Measurements from ENCODE around the gene TM4SF1. TPM values are rescaled to one million over a fixed set of nuclear protein-coding genes. Genes with fewer than 3 reads are reported as not detected.

TM4SF1 gene
- total and polyA plus RNA-seq, 2 donors (not counting 3 experiments of a cell fraction or from before 2014, with no cell fraction given) = 559 to 1,407 TPM

GRCh38 chr3:149356630-149357029 lies 20.8 kb downstream of the TM4SF1 start:
- H3K4me2 ChIP-seq (ENCODE audit: insufficient read depth, low read length) = no peak overlapping the region
- no peaks in the 10 kb centered on the region for H3K9me3 ChIP-seq (replicated peaks; ENCODE audit: control insufficient read depth, insufficient read depth, low read length)
- no TSS peak for BruUV-seq (replicated peaks)
- no peaks in the 10 kb centered on the region for H3K79me2 ChIP-seq (ENCODE audit: control insufficient read depth, insufficient read depth, low read length)
- no peaks in the 10 kb centered on the region for H3K36me3 ChIP-seq (ENCODE audit: control insufficient read depth in 2 of 2, extremely low read depth in 1 of 2, insufficient read depth in 2 of 2, low read length in 2 of 2)
- DNase-seq (ENCODE audit: low read depth, low spot score) (no peak), FAIRE-seq (no peak)
- dilution Hi-C loops (cut with MboI; ENCODE audit: extremely low pct_ligation_motif_present, low sequenced_read_pairs) (no loop called here), intact Hi-C loops (cut with micrococcal nuclease) (no loop called here)
- ChIA-PET CTCF (interaction anchor here (1.0 to 3.2 kb wide), 6 partner anchors 8 to 236 kb away, joined by 3 to 14 read pairs (median 6); no protein-coding TSS in a partner anchor), POLR2A (interaction anchor here (1.4 to 1.5 kb wide), 2 partner anchors 10 to 14 kb away, joined by 6 read pairs; no protein-coding TSS in a partner anchor)
- H2AFZ ChIP-seq (ENCODE audit: low read depth, low read length) = no peak overlapping the region
- no peaks in the 10 kb centered on the region for H3K27me3 ChIP-seq (ENCODE audit: control insufficient read depth in 2 of 2, insufficient read depth in 2 of 2, low read length in 2 of 2)
- no peaks in the 10 kb centered on the region for H4K20me1 ChIP-seq (replicated peaks; ENCODE audit: control insufficient read depth, extremely low read depth, insufficient read depth, low read length)
- no peaks in the 10 kb centered on the region for H3K9me1 ChIP-seq (replicated peaks; ENCODE audit: control insufficient read depth, extremely low read depth, insufficient read depth, low read length)
- no peak overlapping the region for H3K27ac ChIP-seq (ENCODE audit: insufficient read depth, low read depth, low read length)
- H3K4me3 ChIP-seq (replicated peaks in 1 of 3; ENCODE audit: insufficient read depth in 1 of 3, low read depth in 1 of 3, low read length in 3 of 3) = no peak overlapping the region
- no peak overlapping the region for H3K9ac ChIP-seq (replicated peaks; ENCODE audit: extremely low read depth, insufficient read depth, low read length)
- H3K4me1 ChIP-seq (ENCODE audit: control insufficient read depth, extremely low read depth, insufficient read depth, low read length) = peaks cover 12% of the 10 kb centered on the region
- TF ChIP-seq EZH2 (IDR thresholded peaks at IDR 0.05; ENCODE audit: borderline replicate concordance, low read depth, low read length, severe bottlenecking) (no peak), FOS (IDR thresholded peaks at IDR 0.05; ENCODE audit: borderline replicate concordance, insufficient read depth, low read length) (no peak), MAX (IDR thresholded peaks at IDR 0.05; ENCODE audit: insufficient read depth, insufficient read length) (no peak)

- Histone ChIP-seq H3K79me2 (ENCODE audit: control insufficient read depth, insufficient read depth, low read length) (no peaks in the 10 kb centered on the region), H3K9ac (replicated peaks; ENCODE audit: extremely low read depth, insufficient read depth, low read length) (no peak overlapping the region), H3K9me3 (replicated peaks; ENCODE audit: control insufficient read depth, insufficient read depth, low read length) (no peaks in the 10 kb centered on the region), H4K20me1 (replicated peaks; ENCODE audit: control insufficient read depth, extremely low read depth, insufficient read depth, low read length) (no peaks in the 10 kb centered on the region), H3K27me3 (ENCODE audit: control insufficient read depth in 2 of 2, insufficient read depth in 2 of 2, low read length in 2 of 2) (no peaks in the 10 kb centered on the region), H2AFZ (ENCODE audit: low read depth, low read length) (no peak overlapping the region), H3K27ac (ENCODE audit: insufficient read depth, low read depth, low read length) (no peak overlapping the region), H3K4me2 (ENCODE audit: insufficient read depth, low read length) (no peak overlapping the region), H3K36me3 (ENCODE audit: control insufficient read depth in 2 of 2, extremely low read depth in 1 of 2, insufficient read depth in 2 of 2, low read length in 2 of 2) (no peaks in the 10 kb centered on the region), H3K4me3 (replicated peaks in 1 of 3; ENCODE audit: insufficient read depth in 1 of 3, low read depth in 1 of 3, low read length in 3 of 3) (no peak overlapping the region), H3K4me1 (ENCODE audit: control insufficient read depth, extremely low read depth, insufficient read depth, low read length) (peaks cover 12% of the 10 kb centered on the region), H3K9me1 (replicated peaks; ENCODE audit: control insufficient read depth, extremely low read depth, insufficient read depth, low read length) (no peaks in the 10 kb centered on the region)
- TF ChIP-seq MAX (IDR thresholded peaks at IDR 0.05; ENCODE audit: insufficient read depth, insufficient read length) (no peak), CTCF (IDR thresholded peaks at IDR 0.05; ENCODE audit: extremely low read depth in 1 of 2, insufficient read depth in 1 of 2, low read depth in 1 of 2, low read length in 2 of 2) (no peak), EZH2 (IDR thresholded peaks at IDR 0.05; ENCODE audit: borderline replicate concordance, low read depth, low read length, severe bottlenecking) (no peak), GATA2 (IDR thresholded peaks at IDR 0.05; ENCODE audit: insufficient read depth, insufficient read length, low read depth, low read length) (no peak), JUN (IDR thresholded peaks at IDR 0.05; ENCODE audit: borderline replicate concordance, insufficient read depth, insufficient read length, low read depth) (no peak), POLR2AphosphoS5 (IDR thresholded peaks at IDR 0.05; ENCODE audit: insufficient read depth, low read depth, low read length) (no peak), POLR2A (IDR thresholded peaks at IDR 0.05; ENCODE audit: low read depth, low read length) (no peak), FOS (IDR thresholded peaks at IDR 0.05; ENCODE audit: borderline replicate concordance, insufficient read depth, low read length) (no peak), MYC (IDR thresholded peaks at IDR 0.05; ENCODE audit: low read depth, low read length) (no peak)
- no TSS peak for BruUV-seq (replicated peaks)
- dilution Hi-C loops (cut with MboI; ENCODE audit: extremely low pct_ligation_motif_present, low sequenced_read_pairs) (no loop called here), intact Hi-C loops (cut with micrococcal nuclease) (no loop called here)
- DNase-seq (ENCODE audit: low read depth, low spot score) (no peak), FAIRE-seq (no peak)
- CTCF ChIA-PET = interaction anchor here (1.0 to 3.2 kb wide), 4 partner anchors 9 to 236 kb away, joined by 3 to 14 read pairs (median 8); no protein-coding TSS in a partner anchor
- POLR2A ChIA-PET = interaction anchor here (1.5 kb wide), 1 partner anchor 15 kb away, joined by 6 read pairs; no protein-coding TSS in a partner anchor
These were observed 21.3 kb downstream of the TM4SF1 start for GRCh38 chr3:149356044-149356592.

Measured in endothelial cell of umbilical vein (primary cell).